Peyer's patch (tissue), 4 donors: ENCODE data around the gene WRNIP1. TPM values are rescaled to one million over a fixed set of nuclear protein-coding genes. Genes with fewer than 3 reads are reported as not detected.

Experiments used
- DNase-seq, 3 donors: peaks; one replicate each; pipeline ENCODE4 v3.0.0-alpha.2; 2017 to 2019
- H3K27ac ChIP-seq, 4 donors: fragments of 200-600 bp; sonication (generic); one replicate each; pipeline ENCODE4 v1.5.1; 2016 to 2019
- H3K27me3 ChIP-seq, 2 donors: fragments of 200-600 bp; sonication (generic); one replicate each; pipeline ENCODE4 v1.5.1; 2019
- H3K36me3 ChIP-seq, 3 donors: fragments of 200-600 bp; sonication (generic); one replicate each; pipeline ENCODE4 v1.5.1; 2016 to 2019
- H3K4me1 ChIP-seq, 4 donors: fragments of 200-600 bp; sonication (generic); one replicate each; pipeline ENCODE4 v1.5.1; 2016 to 2019
- H3K4me3 ChIP-seq, 4 donors: fragments of 200-600 bp; sonication (generic); 1 replicate in 3 of 4; 2 replicates in 1 of 4; pipeline ENCODE4 v1.5.1; 2016 to 2019; ENCODE audit warnings: mild to moderate bottlenecking in 1 of 4
- H3K9me3 ChIP-seq, 4 donors: fragments of 200-600 bp; sonication (generic); one replicate each; pipeline ENCODE4 v1.5.1; 2016 to 2019; ENCODE audit warnings: mild to moderate bottlenecking in 1 of 4
- CTCF ChIP-seq, 6 experiments: fragments of 450-650 bp in 4 of 6; fragments of 200-600 bp in 2 of 6; sonication (generic) in 1 of 6; IDR thresholded peaks; one replicate each; pipeline ENCODE4 v1.5.1; 2017 to 2019; ENCODE audit warnings: antibody characterized with exemption in 6 of 6, mild to moderate bottlenecking in 3 of 6, moderate library complexity in 1 of 6
- POLR2A ChIP-seq, 2 donors: fragments of 450-650 bp; IDR thresholded peaks; one replicate each; pipeline ENCODE4 v1.5.1; 2017; ENCODE audit warnings: antibody characterized with exemption in 2 of 2, mild to moderate bottlenecking in 2 of 2, moderate library complexity in 2 of 2
- total RNA-seq, 4 donors: library from RNA; depleted of rRNA; stranded (reverse); fragments of >200 nt; gene quantifications; one replicate each; pipeline ENCODE4 v1.1.0, GENCODE V29; 2016

Gene WRNIP1
- total RNA-seq, 4 donors from 2014 or later: 34.7 to 48.2 (median 39.6) TPM

GRCh38 chr6:2777249-2777648, 12.1 kb downstream of the WRNIP1 start:
- Histone ChIP-seq H3K36me3 (peaks cover 0 to 52% (median 0%) of the 10 kb centered on the region in 3 donors), H3K4me1 (no peaks in the 10 kb centered on the region), H3K27me3 (no peaks in the 10 kb centered on the region), H3K4me3 (no peak overlapping the region), H3K9me3 (no peaks in the 10 kb centered on the region), H3K27ac (no peak overlapping the region)
- no peak for DNase-seq
- no peak for TF ChIP-seq POLR2A (IDR thresholded peaks at IDR 0.05)
- no peak for TF ChIP-seq CTCF (IDR thresholded peaks at IDR 0.05)

- Histone ChIP-seq H3K36me3 (peaks cover 0 to 52% (median 0%) of the 10 kb centered on the region in 3 donors), H3K27me3 (no peaks in the 10 kb centered on the region), H3K4me1 (peaks cover 0 to 8% (median 0%) of the 10 kb centered on the region in 4 donors), H3K4me3 (no peak overlapping the region), H3K9me3 (no peaks in the 10 kb centered on the region), H3K27ac (no peak overlapping the region)
- TF ChIP-seq CTCF (IDR thresholded peaks at IDR 0.05) (no peak), POLR2A (IDR thresholded peaks at IDR 0.05) (no peak)
- no peak for DNase-seq
These were observed 15.0 kb downstream of the WRNIP1 start for GRCh38 chr6:2780102-2780737.

GRCh38 chr6:2781685-2782355, 16.6 kb downstream of the WRNIP1 start:
- H3K4me1 ChIP-seq: peaks cover 0 to 8% (median 0%) of the 10 kb centered on the region in 4 donors
- no peaks in the 10 kb centered on the region for H3K9me3 ChIP-seq
- no peaks in the 10 kb centered on the region for H3K27me3 ChIP-seq
- no peak overlapping the region for H3K27ac ChIP-seq
- no peak overlapping the region for H3K4me3 ChIP-seq
- peaks cover 0 to 58% (median 0%) of the 10 kb centered on the region in 3 donors for H3K36me3 ChIP-seq
- TF ChIP-seq POLR2A (IDR thresholded peaks at IDR 0.05): no peak
- no peak for TF ChIP-seq CTCF (IDR thresholded peaks at IDR 0.05)
- DNase-seq: no peak

- Histone ChIP-seq H3K4me1 (peaks cover 0 to 8% (median 0%) of the 10 kb centered on the region in 4 donors), H3K9me3 (no peaks in the 10 kb centered on the region), H3K27ac (no peak overlapping the region), H3K27me3 (no peaks in the 10 kb centered on the region), H3K4me3 (no peak overlapping the region), H3K36me3 (peaks cover 0 to 58% (median 0%) of the 10 kb centered on the region in 3 donors)
- TF ChIP-seq POLR2A (IDR thresholded peaks at IDR 0.05) (no peak), CTCF (IDR thresholded peaks at IDR 0.05) (no peak)
- no peak for DNase-seq
These were observed 17.1 kb downstream of the WRNIP1 start for GRCh38 chr6:2782356-2782708.

- Histone ChIP-seq H3K4me1 (peaks cover 0 to 8% (median 0%) of the 10 kb centered on the region in 4 donors), H3K27ac (no peak overlapping the region), H3K9me3 (no peaks in the 10 kb centered on the region), H3K36me3 (peaks cover 0 to 58% (median 0%) of the 10 kb centered on the region in 3 donors), H3K27me3 (no peaks in the 10 kb centered on the region), H3K4me3 (no peak overlapping the region)
- no peak for DNase-seq
- no peak for TF ChIP-seq POLR2A (IDR thresholded peaks at IDR 0.05)
- no peak for TF ChIP-seq CTCF (IDR thresholded peaks at IDR 0.05)
These were observed 17.6 kb downstream of the WRNIP1 start for GRCh38 chr6:2782825-2783187.
